Glutamatergic neuron (in vitro differentiated cells): ENCODE results near the gene SIX5. TPM values are rescaled to one million over a fixed set of nuclear protein-coding genes. Genes with fewer than 3 reads are reported as not detected.

Experiments used
- DNase-seq: peaks from one replicate; pipeline ENCODE4 v3.0.0; 2022
- H3K27ac Mint-ChIP-seq: one replicate; pipeline ENCODE4 v1.8.0; 2020; ENCODE audit warnings: mild to moderate bottlenecking, mixed read lengths, inconsistent platforms; ENCODE audit not compliant: unreplicated experiment
- H3K27me3 Mint-ChIP-seq: one replicate; pipeline ENCODE4 v1.8.0; 2020; ENCODE audit warnings: mild to moderate bottlenecking, moderate library complexity, mixed read lengths, inconsistent platforms; ENCODE audit not compliant: unreplicated experiment
- H3K36me3 Mint-ChIP-seq: one replicate; pipeline ENCODE4 v1.8.0; 2020; ENCODE audit warnings: mild to moderate bottlenecking, mixed read lengths, inconsistent platforms; ENCODE audit not compliant: unreplicated experiment
- H3K4me1 Mint-ChIP-seq: one replicate; pipeline ENCODE4 v1.8.0; 2020; ENCODE audit warnings: mild to moderate bottlenecking, low read depth, mixed read lengths, inconsistent platforms; ENCODE audit not compliant: unreplicated experiment
- H3K4me3 Mint-ChIP-seq: one replicate; pipeline ENCODE4 v1.8.0; 2020; ENCODE audit warnings: mild to moderate bottlenecking, mixed read lengths, inconsistent platforms; ENCODE audit not compliant: unreplicated experiment
- H3K9me3 Mint-ChIP-seq: one replicate; pipeline ENCODE4 v1.8.0; 2020; ENCODE audit warnings: mild to moderate bottlenecking, moderate library complexity, mixed read lengths, inconsistent platforms; ENCODE audit not compliant: unreplicated experiment
- CTCF ChIP-seq: fragments of 200-600 bp; sonication (generic); IDR thresholded peaks from one replicate; pipeline ENCODE4 v1.5.0; 2021; ENCODE audit not compliant: partially characterized antibody, unreplicated experiment
- long read RNA-seq: library from polyadenylated mRNA; unstranded; transcript quantifications from one replicate; pipeline ENCODE4 v2.0.0, GENCODE V29; 2020; ENCODE audit not compliant: unreplicated experiment
- total RNA-seq: library from RNA; stranded (reverse); fragmentation: NEBNext Ultra II Directional; extraction: Animal tissue kit (Norgen Biotek cat#: 25700); gene quantifications from one replicate; pipeline ENCODE4 v1.2.1, GENCODE V29; 2021; ENCODE audit not compliant: unreplicated experiment

Gene SIX5
- 2.0 TPM for total RNA-seq
- long read RNA-seq, result 0 reads

DNA sequence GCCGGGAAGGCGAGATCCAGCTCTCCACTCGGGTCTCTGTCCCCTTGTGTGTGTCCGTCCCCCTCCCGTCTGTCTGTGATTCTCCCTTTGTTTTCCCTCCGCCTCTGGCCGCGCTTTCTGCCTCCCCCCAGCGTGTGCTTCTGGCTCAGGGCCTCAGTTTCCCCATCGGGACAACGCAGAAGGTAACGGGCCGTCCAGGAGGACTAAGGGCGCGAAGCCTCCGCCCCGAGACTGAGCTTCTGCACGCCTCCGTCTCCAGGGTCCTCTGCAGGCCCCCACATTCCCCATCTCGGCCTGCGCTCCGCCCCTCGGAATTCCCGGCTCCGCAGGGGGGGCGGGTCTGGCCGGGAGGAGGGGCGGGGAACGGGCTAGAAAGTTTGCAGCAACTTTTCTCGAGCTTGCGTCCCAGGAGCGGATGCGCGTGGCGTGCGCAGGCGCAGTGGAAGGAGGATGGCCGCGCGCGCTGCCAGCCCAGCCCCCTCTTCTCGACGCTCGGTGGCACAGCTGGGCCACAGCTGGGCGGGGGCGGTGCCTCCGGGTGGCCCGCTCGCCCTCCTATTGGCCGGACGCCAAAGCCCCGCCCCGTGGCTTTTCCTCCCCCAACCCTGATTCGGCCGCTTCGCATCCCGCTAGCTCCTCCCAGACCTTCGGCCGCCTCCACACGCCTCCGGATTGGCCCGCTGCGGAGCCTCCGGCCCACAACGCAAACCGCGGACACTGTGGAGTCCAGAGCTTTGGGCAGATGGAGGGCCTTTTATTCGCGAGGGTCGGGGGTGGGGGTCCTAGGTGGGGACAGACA lies at the start of gene SIX5:
Gene SIX5, minus strand, starts transcription at position 269 of the 799 bp plus-strand sequence. CDS start 408 bp downstream, outside the sequence.
- peaks cover 25% of the 10 kb centered on the region for H3K27me3 Mint-ChIP-seq
- peak within 1 kb of the TSS; percentile 90 for H3K4me3 Mint-ChIP-seq
- TF ChIP-seq CTCF, result no peak
- H3K27ac Mint-ChIP-seq, result peak within 1 kb of the TSS; percentile 96
- H3K9me3 Mint-ChIP-seq, result peaks cover 18% of the 10 kb centered on the region
- peak; percentile 99 for DNase-seq
- H3K4me1 Mint-ChIP-seq, result peaks cover 5% of the 10 kb centered on the region
- H3K36me3 Mint-ChIP-seq, result no peaks in the 10 kb centered on the region

- H3K4me1 Mint-ChIP-seq, result peaks cover 2% of the 10 kb centered on the region
- peaks cover 8% of the 10 kb centered on the region for H3K9me3 Mint-ChIP-seq
- H3K27ac Mint-ChIP-seq, result peak overlapping the region; percentile 95
- no peak for TF ChIP-seq CTCF
- no peaks in the 10 kb centered on the region for H3K36me3 Mint-ChIP-seq
- H3K4me3 Mint-ChIP-seq, result peak overlapping the region; percentile 61
- peak; percentile 61 for DNase-seq
- H3K27me3 Mint-ChIP-seq, result peaks cover 7% of the 10 kb centered on the region
Measured at GRCh38 chr19:45817725-45818301, 48.8 kb upstream of the SIX5 start.

- Mint-ChIP-seq H3K27me3 (peaks cover 7% of the 10 kb centered on the region), H3K27ac (peak overlapping the region; percentile 95), H3K9me3 (peaks cover 8% of the 10 kb centered on the region), H3K4me3 (peak overlapping the region; percentile 61), H3K4me1 (peaks cover 2% of the 10 kb centered on the region), H3K36me3 (no peaks in the 10 kb centered on the region)
- TF ChIP-seq CTCF, result peak; percentile 97
- DNase-seq, result peak; percentile 99
Measured at GRCh38 chr19:45817010-45817724, 48.1 kb upstream of the SIX5 start.

- Mint-ChIP-seq H3K27me3 (peaks cover 7% of the 10 kb centered on the region), H3K4me1 (peaks cover 2% of the 10 kb centered on the region), H3K9me3 (peaks cover 8% of the 10 kb centered on the region), H3K4me3 (peak overlapping the region; percentile 88), H3K27ac (peak overlapping the region; percentile 95), H3K36me3 (no peaks in the 10 kb centered on the region)
- TF ChIP-seq CTCF, result no peak
- DNase-seq, result peak; percentile 59
Measured at GRCh38 chr19:45816236-45817009, 47.4 kb upstream of the SIX5 start.
